Measurements from ENCODE around the gene AK5. TPM values are rescaled to one million over a fixed set of nuclear protein-coding genes. Genes with fewer than 3 reads are reported as not detected.

AK5 gene
- total and polyA plus RNA-seq, 2 of the 4 experiments (the other 2 are of a cell fraction), result 22.5 to 25.8 TPM

DNA sequence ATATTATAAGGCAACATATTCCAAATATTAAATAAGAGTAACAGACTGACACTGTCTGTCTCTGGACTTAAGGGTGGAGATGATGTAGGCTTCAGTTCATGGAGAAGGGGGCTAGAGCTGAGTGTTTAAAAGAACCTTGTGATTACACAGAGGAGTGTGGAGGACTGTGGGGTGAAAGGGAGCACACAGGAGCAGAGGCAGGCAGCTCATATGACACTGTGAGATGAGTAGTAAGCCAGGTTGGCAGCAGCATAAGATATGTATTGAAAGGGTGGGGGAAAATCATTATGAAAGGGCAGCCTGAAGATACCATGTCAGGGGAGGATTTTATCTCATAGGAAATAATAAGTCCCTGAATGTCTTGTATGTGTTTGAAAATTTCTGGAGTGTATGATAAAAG is 104.5 kb downstream of the AK5 start:
- H3K9me1 ChIP-seq (ENCODE audit: insufficient read depth, low read length), result peaks cover 6% of the 10 kb centered on the region; the same call in 1 of the 2 replicates
- H4K5ac ChIP-seq (ENCODE audit: low read depth, low read length), result no peak overlapping the region; the same call in 1 of the 2 replicates
- no peaks in the 10 kb centered on the region for H3K9me3 ChIP-seq (ENCODE audit: control insufficient read depth, insufficient read depth, low read length)
- no peak overlapping the region for H3K56ac ChIP-seq (ENCODE audit: extremely low read depth, insufficient read depth, low read length)
- H3K4me1 ChIP-seq (ENCODE audit: control insufficient read depth, insufficient read depth, low read length), result peaks cover 7% of the 10 kb centered on the region
- in situ Hi-C loops (cut with MboI; ENCODE audit: low sequenced_read_pairs) (no loop called here), dilution Hi-C loops (cut with HindIII; ENCODE audit: low sequenced_read_pairs, unreplicated experiment) (no loop called here), intact Hi-C loops (cut with micrococcal nuclease) (no loop called here)
- H3K4me3 ChIP-seq (ENCODE audit: insufficient read depth, low read depth, low read length), result no peak overlapping the region
- DNase-seq (peak; percentile 9), ATAC-seq (ENCODE audit: low read depth) (peak; percentile 40; the same call in 1 of the 2 replicates)
- no peak overlapping the region for H3K9ac ChIP-seq (ENCODE audit: low read depth, low read length)
- no peaks in the 10 kb centered on the region for H4K20me1 ChIP-seq (ENCODE audit: insufficient read depth, low read length)
- ChIA-PET CTCF (no interaction called here), POLR2A (ENCODE audit: unreplicated experiment) (no interaction called here)
- no peak overlapping the region; the same call in 1 of the 2 replicates for H4K91ac ChIP-seq (ENCODE audit: insufficient read depth, low read depth, low read length)
- H2BK5ac ChIP-seq (ENCODE audit: low read depth, low read length, poor library complexity, severe bottlenecking), result no peak overlapping the region
- H2AK9ac ChIP-seq (replicated peaks; ENCODE audit: low read depth, low read length, poor library complexity), result no peak overlapping the region
- TF ChIP-seq NFE2L2 (IDR thresholded peaks at IDR 0.05; ENCODE audit: low read depth, low read length) (no peak), MAZ (IDR thresholded peaks at IDR 0.05; ENCODE audit: borderline replicate concordance, low read depth, low read length) (no peak), MXI1 (IDR thresholded peaks at IDR 0.05; ENCODE audit: borderline replicate concordance, low read depth, low read length) (no peak), CHD1 (IDR thresholded peaks at IDR 0.05; ENCODE audit: low read depth, low read length) (no peak), MAFK (IDR thresholded peaks at IDR 0.05; ENCODE audit: low read depth, low read length) (no peak), CEBPB (IDR thresholded peaks at IDR 0.05; ENCODE audit: low read depth, low read length) (no peak), BHLHE40 (IDR thresholded peaks at IDR 0.05; ENCODE audit: low read depth, low read length) (no peak), POLR2A (IDR thresholded peaks at IDR 0.05; ENCODE audit: low read depth, low read length) (no peak), RFX5 (IDR thresholded peaks at IDR 0.05; ENCODE audit: low read depth, low read length) (no peak), RCOR1 (IDR thresholded peaks at IDR 0.05; ENCODE audit: insufficient replicate concordance, low read length) (no peak), ELK1 (IDR thresholded peaks at IDR 0.05; ENCODE audit: borderline replicate concordance, low read depth, low read length) (no peak), RAD21 (IDR thresholded peaks at IDR 0.05; ENCODE audit: low read length) (no peak), SMC3 (IDR thresholded peaks at IDR 0.05; ENCODE audit: low read depth, low read length) (no peak), FOS (IDR thresholded peaks at IDR 0.05; ENCODE audit: low read depth, low read length) (no peak)
- TF ChIP-seq, protein P1, sequence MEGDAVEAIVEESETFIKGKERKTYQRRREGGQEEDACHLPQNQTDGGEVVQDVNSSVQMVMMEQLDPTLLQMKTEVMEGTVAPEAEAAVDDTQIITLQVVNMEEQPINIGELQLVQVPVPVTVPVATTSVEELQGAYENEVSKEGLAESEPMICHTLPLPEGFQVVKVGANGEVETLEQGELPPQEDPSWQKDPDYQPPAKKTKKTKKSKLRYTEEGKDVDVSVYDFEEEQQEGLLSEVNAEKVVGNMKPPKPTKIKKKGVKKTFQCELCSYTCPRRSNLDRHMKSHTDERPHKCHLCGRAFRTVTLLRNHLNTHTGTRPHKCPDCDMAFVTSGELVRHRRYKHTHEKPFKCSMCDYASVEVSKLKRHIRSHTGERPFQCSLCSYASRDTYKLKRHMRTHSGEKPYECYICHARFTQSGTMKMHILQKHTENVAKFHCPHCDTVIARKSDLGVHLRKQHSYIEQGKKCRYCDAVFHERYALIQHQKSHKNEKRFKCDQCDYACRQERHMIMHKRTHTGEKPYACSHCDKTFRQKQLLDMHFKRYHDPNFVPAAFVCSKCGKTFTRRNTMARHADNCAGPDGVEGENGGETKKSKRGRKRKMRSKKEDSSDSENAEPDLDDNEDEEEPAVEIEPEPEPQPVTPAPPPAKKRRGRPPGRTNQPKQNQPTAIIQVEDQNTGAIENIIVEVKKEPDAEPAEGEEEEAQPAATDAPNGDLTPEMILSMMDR (conservative IDR thresholded peaks at IDR 0.05; ENCODE audit: low read depth, low read length), result no peak
- TF ChIP-seq, protein P2, sequence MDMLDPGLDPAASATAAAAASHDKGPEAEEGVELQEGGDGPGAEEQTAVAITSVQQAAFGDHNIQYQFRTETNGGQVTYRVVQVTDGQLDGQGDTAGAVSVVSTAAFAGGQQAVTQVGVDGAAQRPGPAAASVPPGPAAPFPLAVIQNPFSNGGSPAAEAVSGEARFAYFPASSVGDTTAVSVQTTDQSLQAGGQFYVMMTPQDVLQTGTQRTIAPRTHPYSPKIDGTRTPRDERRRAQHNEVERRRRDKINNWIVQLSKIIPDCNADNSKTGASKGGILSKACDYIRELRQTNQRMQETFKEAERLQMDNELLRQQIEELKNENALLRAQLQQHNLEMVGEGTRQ (IDR thresholded peaks at IDR 0.05; ENCODE audit: low read depth, low read length), result no peak
- peak overlapping the region; percentile 34 for H3K14ac ChIP-seq (replicated peaks; ENCODE audit: low read depth, low read length)
- H3K79me1 ChIP-seq (ENCODE audit: low read depth in 1 of 2, low read length in 2 of 2), result peaks cover 0 to 36% of the 10 kb centered on the region in 2 experiments; a peak in 2 of 4 replicates
- peak overlapping the region; percentile 76; the same call in 1 of the 2 replicates for H3K18ac ChIP-seq (ENCODE audit: low read depth, low read length)
- H2BK15ac ChIP-seq (ENCODE audit: low read depth, low read length), result peak overlapping the region; percentile 16; the same call in 1 of the 3 replicates
- peak overlapping the region; percentile 21 for H2BK120ac ChIP-seq (ENCODE audit: low read depth, low read length)
- no peaks in the 10 kb centered on the region for H3K27me3 ChIP-seq (ENCODE audit: control insufficient read depth, insufficient read depth, low read length)
- peak overlapping the region; percentile 6; the same call in 1 of the 2 replicates for H3K23ac ChIP-seq (ENCODE audit: low read depth, low read length)
- H2AK5ac ChIP-seq (ENCODE audit: low read depth, low read length), result peak overlapping the region; percentile 17; the same call in 1 of the 2 replicates
- H3K27ac ChIP-seq (ENCODE audit: insufficient read depth, low read length), result no peak overlapping the region
- no peaks in the 10 kb centered on the region; the same call in 1 of the 2 replicates for H3K36me3 ChIP-seq (ENCODE audit: control insufficient read depth, insufficient read depth, low read length)
- no TSS peak for BruUV-seq (replicated peaks)
- H4K8ac ChIP-seq (ENCODE audit: low read depth in 2 of 2, low read length in 2 of 2), result peak overlapping the region in 1 of 2 experiments; percentile 7; a peak in 1 of 4 replicates
- H3K4me2 ChIP-seq (ENCODE audit: low read depth, low read length), result no peak overlapping the region
- H2AFZ ChIP-seq (replicated peaks; ENCODE audit: low read length, poor library complexity), result no peak overlapping the region
- H2BK20ac ChIP-seq (ENCODE audit: low read depth, low read length), result peak overlapping the region; percentile 47; the same call in 1 of the 2 replicates
- peak overlapping the region; percentile 6 for H3K4ac ChIP-seq (ENCODE audit: low read depth, low read length)
